ENCODE data around the gene WFS1. TPM values are rescaled to one million over a fixed set of nuclear protein-coding genes. Genes with fewer than 3 reads are reported as not detected.

The WFS1 gene
- total and polyA plus RNA-seq, 9 of the 15 experiments (the other 6 are each of a cell fraction or from before 2014, with no cell fraction given): 0.01 to 0.29 (median 0.03) TPM; not detected in 5

DNA sequence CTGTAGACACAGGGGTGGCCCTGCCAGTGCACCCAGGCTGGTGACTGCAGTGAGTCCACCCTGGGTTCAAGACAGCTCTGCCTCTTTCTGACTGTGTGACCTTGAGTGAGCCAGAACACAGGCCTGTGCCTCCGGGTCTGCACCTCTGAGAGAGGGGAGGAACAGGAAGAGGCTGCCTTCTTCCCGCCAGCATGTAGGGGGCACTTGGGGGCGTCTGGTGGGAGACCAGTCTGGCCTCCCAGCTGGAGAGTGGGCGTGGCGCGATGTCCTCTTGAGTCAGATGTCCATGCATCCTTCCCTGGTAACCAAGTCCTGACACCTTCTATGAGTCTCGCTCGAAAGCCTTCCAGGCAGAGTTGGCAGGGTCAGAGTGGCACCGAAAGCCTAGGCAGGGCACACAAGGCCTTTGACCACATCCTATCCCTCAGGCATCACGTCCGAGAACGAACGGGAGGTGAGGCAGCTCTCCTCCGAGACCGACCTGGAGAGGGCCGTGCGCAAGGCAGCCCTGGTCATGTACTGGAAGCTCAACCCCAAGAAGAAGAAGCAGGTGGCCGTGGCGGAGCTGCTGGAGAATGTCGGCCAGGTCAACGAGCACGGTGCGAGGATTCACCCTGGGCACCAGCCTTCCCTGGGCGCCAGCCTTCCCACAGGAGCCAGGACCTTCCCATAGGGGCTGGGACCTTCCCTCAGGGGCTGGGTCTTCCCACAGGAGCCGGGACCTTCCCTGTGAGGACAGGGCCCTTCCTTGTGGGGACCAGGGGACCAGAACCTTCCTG, 21.3 kb downstream of the WFS1 start:
- no peak overlapping the region for H3K9ac ChIP-seq (ENCODE audit: insufficient read depth in 1 of 2, low read depth in 2 of 2, low read length in 2 of 2)
- no peak overlapping the region for H3K27ac ChIP-seq (ENCODE audit: extremely low read depth, low read depth, low read length)
- H3K4me3 ChIP-seq: no peak overlapping the region
- no peak overlapping the region for H3K4me2 ChIP-seq (ENCODE audit: insufficient read depth, low read length)
- in situ Hi-C loops (cut with MboI): no loop called here
- TF ChIP-seq, protein P1, sequence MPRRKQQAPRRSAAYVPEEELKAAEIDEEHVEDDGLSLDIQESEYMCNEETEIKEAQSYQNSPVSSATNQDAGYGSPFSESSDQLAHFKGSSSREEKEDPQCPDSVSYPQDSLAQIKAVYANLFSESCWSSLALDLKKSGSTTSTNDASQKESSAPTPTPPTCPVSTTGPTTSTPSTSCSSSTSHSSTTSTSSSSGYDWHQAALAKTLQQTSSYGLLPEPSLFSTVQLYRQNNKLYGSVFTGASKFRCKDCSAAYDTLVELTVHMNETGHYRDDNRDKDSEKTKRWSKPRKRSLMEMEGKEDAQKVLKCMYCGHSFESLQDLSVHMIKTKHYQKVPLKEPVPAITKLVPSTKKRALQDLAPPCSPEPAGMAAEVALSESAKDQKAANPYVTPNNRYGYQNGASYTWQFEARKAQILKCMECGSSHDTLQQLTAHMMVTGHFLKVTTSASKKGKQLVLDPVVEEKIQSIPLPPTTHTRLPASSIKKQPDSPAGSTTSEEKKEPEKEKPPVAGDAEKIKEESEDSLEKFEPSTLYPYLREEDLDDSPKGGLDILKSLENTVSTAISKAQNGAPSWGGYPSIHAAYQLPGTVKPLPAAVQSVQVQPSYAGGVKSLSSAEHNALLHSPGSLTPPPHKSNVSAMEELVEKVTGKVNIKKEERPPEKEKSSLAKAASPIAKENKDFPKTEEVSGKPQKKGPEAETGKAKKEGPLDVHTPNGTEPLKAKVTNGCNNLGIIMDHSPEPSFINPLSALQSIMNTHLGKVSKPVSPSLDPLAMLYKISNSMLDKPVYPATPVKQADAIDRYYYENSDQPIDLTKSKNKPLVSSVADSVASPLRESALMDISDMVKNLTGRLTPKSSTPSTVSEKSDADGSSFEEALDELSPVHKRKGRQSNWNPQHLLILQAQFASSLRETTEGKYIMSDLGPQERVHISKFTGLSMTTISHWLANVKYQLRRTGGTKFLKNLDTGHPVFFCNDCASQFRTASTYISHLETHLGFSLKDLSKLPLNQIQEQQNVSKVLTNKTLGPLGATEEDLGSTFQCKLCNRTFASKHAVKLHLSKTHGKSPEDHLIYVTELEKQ (CRISPR knock-in tag; IDR thresholded peaks at IDR 0.05): no peak
- TF ChIP-seq ZNF780A (CRISPR knock-in tag; IDR thresholded peaks at IDR 0.05) (no peak), TBP (optimal IDR thresholded peaks at IDR 0.05; ENCODE audit: low read depth, low read length) (no peak), SAFB (IDR thresholded peaks at IDR 0.05; ENCODE audit: borderline replicate concordance, low read depth, low read length) (no peak), JUNB (CRISPR knock-in tag; conservative IDR thresholded peaks at IDR 0.05) (no peak), TAL1 (IDR thresholded peaks at IDR 0.05) (no peak), ZZZ3 (IDR thresholded peaks at IDR 0.05) (no peak), ZNF77 (CRISPR knock-in tag; IDR thresholded peaks at IDR 0.05) (no peak), DDX20 (tag; IDR thresholded peaks at IDR 0.05; ENCODE audit: low read depth) (no peak), ZNF146 (CRISPR knock-in tag; IDR thresholded peaks at IDR 0.05; ENCODE audit: unreplicated experiment) (no peak), BRD9 (IDR thresholded peaks at IDR 0.05; ENCODE audit: low read depth, partially characterized antibody) (no peak)
- FAIRE-seq (no peak), ATAC-seq (no peak), DNase-seq (ENCODE audit: extremely low read depth in 1 of 4, low spot score in 3 of 4) (no peak)
- H3K9me3 ChIP-seq (replicated peaks; ENCODE audit: control insufficient read depth, insufficient read depth, low read depth, low read length): no peaks in the 10 kb centered on the region
- ChIA-PET POLR2A (interaction anchor here (0.6 to 1.4 kb wide), 2 partner anchors 14 to 279 kb away, joined by 4 to 5 read pairs; no protein-coding TSS in a partner anchor), CTCF (ENCODE audit: low intra/inter-chr PET ratio) (no interaction called here)
- H4K20me1 ChIP-seq (replicated peaks; ENCODE audit: control insufficient read depth, insufficient read depth, low read length): 0 out of 2 replicates have a peak, but pooled peaks cover 7% of the 10 kb centered on the region
- H3K9me1 ChIP-seq (ENCODE audit: control insufficient read depth, insufficient read depth, low read length): peaks cover 3% of the 10 kb centered on the region
- H3K27me3 ChIP-seq (ENCODE audit: control insufficient read depth in 2 of 2, insufficient read depth in 2 of 2, low read length in 2 of 2): peaks cover 0 to 42% of the 10 kb centered on the region in 2 experiments; a peak in 2 of 5 replicates
- H3K4me1 ChIP-seq (replicated peaks in 1 of 2; ENCODE audit: control insufficient read depth in 2 of 2, insufficient read depth in 2 of 2, low read length in 2 of 2): peaks cover 0 to 4% of the 10 kb centered on the region in 2 experiments; a peak in 1 of 5 replicates
- H3K36me3 ChIP-seq (ENCODE audit: control insufficient read depth, insufficient read depth, low read length): no peaks in the 10 kb centered on the region
- no TSS peak for BruUV-seq (replicated peaks)
- H3K79me2 ChIP-seq (ENCODE audit: control insufficient read depth, insufficient read depth, low read length): no peaks in the 10 kb centered on the region
- intact Hi-C loops (cut with micrococcal nuclease): no loop called here
- WGBS (ENCODE audit: insufficient coverage, low coverage, missing lambda C conversion rate): under 1% methylated on average over 22 of the region's 25 CpGs
- no peak overlapping the region for H2AFZ ChIP-seq (ENCODE audit: low read depth, low read length)

All from K562 (cell line).